Measurements from ENCODE around the gene TWIST1.

The TWIST1 gene

DNA sequence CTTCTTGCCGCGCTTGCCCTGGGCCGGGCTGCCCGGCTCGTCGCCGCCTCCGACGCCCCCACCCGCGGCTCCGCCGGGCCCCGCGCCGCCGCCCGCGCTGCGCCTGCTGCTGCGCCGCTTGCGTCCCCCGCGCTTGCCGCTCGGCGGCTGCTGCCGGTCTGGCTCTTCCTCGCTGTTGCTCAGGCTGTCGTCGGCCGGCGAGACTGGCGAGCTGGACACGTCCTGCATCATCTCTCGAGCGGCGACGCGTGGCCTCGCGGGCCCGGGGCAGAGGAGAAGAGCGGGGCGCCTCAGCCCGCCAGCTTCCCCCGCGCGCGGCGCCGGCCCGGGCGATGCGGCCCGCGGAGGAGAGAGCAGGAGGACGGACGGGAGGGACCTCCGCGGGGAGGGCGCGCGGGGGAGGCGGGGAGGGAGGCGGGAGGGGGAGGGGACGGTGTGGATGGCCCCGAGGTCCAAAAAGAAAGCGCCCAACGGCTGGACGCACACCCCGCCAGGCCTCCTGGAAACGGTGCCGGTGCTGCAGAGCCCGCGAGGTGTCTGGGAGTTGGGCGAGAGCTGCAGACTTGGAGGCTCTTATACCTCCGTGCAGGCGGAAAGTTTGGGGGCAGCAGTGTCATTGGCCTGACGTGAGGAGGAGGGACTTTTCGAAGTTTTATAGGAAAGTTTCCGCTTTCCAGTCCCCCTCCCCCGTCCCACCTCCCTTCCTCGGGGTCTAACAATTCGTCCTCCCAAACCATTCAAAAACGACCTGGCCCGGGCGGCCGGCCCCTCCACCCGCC is at the start of gene TWIST1:
TSS of gene TWIST1 (minus strand) at position 546 of the 779 bp plus-strand sequence. CDS start at position 231, 315 bp downstream.
- no peak for DNase-seq

DNA sequence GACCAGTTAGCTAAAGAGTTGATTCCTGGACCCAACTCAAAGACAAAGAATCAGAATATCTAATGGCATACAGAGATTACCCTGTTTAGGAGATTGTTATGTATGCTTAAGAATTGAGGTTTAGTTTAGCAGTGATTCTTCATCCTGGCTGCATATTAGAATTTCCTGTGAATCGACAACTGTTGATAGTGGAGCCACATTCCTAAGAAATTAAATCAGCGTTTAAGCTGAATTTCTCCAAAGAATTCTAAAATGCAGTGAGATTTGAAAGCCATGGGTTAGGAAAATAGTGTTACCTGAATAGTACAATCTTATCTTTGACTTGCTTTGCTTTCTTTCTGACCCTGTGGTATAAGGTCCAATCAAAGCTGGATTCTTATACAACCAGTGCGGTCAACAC is 44.2 kb upstream of the TWIST1 start:
- DNase-seq, result no peak

DNA sequence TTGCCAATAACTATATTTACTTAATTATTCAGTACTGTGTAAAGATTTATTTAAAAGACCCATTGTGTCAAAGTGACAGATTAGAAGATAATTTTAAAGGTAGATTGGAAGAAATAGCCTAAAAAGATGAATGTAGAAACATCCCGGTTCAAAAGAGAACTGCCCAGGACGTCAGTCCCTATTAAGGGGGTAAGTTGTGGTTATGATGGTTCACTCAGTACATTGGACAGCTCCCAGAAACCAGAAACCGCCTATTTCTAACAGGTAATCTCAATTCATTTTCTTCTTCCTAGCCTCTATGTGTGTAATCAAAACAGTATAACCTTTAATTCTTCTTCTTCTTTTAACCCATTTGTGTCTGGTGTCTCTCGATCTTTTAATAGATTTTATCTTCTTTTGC is 29.3 kb upstream of the TWIST1 start:
- no peak for DNase-seq

DNA sequence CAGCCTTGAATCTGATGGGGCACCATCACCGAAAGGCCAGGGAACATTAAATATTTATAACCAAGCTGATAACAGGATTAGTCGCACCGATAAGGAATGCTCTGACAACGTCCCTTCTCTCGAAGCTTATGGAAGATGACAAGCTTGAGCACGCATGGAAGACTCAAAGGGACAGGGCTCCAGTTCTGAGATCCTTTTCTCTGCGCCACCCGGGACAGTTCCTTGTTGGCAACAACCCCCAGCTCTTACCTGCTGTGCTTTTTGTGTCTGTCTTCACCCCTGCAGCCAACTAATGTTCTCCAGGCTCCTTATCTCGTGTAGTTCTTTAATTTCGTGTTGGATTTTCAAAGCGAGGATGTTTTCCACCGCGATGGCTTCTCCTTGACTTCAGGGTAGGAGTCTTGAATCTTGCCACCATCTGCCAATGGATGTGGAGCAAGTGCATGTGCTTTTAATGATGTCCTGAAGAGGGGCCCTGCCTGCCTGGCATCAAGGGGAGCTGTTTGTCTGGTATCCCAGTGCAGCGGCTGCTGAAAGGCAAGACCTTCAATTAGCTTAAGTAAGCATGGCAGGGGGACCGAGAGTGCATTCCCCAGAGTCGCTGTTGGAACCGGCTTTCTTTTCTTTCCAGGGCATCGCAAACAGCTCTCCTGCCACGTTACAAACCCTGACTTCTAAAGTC is 28.1 kb upstream of the TWIST1 start:
- no peak for DNase-seq

DNA sequence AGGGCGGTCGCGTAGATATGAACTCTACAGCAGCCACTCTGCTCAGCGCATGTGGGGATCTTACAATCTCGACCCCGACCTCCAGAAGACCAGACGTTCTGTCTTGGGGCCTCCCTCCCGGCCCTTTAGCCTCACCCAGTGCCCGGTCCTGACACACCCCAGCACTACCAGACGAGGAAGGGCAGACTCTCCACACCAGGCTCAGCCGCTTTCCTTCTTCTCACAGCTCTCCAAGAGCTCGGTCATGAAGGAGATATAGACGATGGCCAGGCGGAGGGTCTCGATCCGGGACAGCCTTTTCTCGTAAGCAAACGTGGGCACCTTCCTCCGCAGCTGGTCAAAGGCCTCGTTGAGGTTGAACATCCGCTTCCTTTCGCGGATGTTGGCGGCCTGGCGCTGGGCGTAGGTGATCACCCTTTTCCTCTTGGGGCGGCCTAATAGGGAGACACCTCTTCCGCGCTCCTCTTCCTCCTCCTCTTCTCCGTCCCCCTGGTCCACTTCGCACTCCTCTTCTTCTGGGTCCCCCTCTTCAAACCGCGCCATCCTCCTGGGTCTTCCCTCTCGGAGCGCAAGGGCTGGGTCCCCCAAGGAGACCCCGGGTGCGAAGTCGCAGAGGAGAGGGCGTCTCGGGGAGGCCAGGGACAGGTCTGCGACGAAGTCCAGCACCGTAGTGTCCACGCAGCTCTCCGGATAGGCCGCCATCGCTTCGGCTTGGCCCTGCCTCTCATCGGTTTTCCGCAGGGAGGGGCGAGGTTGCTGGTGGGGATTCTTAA is 27.4 kb upstream of the TWIST1 start, which contains the start of gene FERD3L:
TSS of gene FERD3L (minus strand) at position 761 of the 773 bp plus-strand sequence. CDS start at position 702, 59 bp downstream.
- no peak for DNase-seq

DNA sequence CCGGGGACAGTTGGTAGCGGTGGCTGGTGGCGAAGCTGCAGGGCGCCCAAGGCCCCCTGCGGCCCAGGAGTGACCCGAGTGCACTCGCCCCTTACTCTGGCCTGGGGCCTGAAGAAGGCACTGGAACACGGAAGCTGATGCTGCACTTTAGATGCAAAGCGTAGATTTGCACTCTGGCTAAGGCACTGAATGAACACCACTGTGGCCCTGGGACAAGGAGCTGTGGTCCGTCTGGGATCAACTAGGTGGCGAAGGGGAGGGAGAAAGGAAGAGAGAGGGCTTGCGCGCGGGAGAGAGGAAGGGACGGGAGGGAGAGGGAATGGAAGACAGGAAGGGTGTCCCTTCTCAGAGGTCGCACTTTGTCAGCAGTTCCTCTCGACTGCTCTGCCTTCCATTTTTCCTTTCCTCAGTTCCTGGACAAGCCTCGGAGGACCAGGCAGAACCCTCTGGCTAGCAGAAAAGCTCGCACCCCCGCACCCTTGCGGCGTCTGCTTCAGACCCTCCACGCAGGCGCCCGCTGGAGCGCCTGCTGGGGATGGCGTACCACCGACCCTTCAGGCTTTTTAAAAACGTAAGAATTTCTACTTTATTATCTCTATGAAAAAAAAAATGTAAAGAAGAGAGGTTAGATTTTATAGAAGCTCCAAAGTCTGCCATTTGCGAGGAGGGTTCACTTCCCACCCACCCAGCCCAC is 26.6 kb upstream of the TWIST1 start:
- no peak for DNase-seq

DNA sequence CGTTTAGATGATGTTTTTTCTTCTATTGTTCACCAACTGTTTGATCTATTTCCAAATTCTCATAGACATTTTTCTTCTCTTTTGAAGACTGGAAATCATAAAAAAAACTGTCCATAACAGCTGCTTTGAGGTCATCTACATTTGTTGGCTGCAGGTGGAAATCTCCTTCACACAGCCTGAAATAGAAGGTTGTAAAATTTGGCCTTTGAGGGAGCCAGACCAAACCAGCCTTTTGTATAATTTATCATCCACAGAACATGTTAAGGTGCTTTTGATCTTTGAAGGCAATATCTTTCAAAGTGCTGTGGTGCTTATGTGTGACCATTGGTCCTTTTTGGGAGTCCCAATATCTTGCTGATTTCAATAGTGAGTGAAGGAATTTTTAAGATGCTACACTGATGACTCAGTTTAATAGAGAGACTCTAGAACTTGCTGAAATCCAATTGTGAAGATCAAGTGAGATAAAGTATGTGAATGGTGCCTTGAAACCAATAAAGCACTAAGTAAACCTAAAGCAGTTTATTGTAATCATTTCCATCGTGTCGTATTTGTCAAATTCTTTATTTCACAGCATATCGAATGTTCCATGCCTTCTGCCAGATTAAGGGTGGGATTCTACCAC is 22.4 kb upstream of the TWIST1 start:
- DNase-seq, result no peak

DNA sequence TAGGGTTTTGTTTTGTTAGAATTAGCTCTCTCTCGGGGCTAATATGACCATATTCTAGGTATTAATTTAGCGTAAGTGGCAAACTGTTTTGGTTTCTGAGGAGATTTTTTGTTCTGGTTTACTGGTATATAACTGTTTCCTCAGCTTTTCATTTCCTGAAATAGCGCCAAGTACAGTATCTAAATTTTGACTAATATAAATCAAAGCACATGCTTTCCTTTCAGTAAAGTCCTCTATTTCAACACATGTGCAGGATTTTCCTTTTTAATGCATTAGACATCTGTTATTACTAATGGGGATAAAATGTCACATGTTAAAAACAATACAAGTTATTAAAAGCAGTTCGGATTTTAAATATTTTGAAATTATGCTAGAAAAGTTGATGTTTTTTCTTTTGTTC is 16.4 kb upstream of the TWIST1 start:
- DNase-seq, result no peak

DNA sequence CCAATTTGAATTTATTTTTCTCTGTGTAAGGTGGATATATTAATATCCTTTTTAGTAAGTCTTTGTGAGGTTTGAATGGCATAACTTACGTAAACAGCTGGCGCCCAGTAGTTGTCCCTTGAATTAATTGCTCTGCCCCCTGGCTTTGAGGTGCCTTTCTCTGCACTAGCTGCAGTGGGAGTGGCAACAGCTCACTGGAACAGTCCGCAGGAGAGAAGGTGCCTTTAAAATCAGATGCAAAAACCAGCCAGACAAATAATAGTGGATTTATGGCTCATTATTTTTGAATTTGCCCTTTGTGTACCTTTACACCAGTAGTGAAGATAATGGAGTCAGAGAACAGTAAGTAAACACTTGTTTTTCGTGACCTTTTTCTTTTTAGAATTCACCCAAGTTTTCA is 16.0 kb upstream of the TWIST1 start:
- DNase-seq, result no peak

DNA sequence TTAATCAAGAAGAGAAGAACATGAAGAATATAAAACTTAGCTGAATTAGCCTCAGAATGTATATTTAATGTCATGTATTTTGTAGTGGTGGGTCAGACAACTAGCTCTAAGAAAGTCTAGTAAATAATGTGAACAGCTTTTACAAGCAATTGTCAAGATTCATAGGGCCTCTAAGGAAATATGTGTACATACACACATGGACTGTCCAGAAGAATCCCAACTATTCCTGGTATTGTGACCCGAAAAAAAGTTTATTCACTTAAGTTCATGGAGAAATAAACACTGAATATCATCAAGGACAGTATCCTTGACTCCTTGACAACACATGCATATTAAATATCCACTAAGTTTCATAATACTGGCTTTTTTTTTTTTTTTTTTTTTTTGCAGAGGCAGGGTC is 11.4 kb upstream of the TWIST1 start:
- no peak for DNase-seq

DNA sequence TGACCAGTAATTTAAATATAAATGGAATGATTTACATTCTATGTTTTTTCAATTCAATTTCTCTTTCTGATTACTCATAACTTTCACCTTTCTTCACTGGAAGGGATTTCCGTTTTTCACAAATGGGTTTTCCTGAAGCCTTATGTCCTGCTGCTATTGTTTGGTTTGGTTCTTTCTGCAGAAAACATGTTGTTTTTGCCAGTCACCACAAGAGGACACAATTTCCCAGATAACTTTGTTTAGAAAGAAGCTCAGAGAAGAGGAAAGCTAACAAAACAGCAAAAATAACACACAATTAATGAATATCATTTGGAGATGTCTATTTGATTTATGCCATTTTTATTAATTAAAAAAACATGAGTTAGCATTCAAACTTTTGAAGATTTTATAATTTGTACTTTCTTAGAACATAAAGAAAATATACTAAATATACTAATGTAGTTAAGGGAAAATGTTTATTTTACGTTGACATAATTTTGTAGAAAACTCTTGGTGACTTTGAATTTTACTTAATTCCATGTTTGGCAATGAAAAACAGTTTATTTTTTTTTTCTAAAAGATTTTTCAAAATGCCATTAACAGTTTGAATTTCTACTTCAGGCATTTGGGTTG is 4.6 kb upstream of the TWIST1 start:
- peak in 1 of 2 donors; percentile 46 for DNase-seq

DNA sequence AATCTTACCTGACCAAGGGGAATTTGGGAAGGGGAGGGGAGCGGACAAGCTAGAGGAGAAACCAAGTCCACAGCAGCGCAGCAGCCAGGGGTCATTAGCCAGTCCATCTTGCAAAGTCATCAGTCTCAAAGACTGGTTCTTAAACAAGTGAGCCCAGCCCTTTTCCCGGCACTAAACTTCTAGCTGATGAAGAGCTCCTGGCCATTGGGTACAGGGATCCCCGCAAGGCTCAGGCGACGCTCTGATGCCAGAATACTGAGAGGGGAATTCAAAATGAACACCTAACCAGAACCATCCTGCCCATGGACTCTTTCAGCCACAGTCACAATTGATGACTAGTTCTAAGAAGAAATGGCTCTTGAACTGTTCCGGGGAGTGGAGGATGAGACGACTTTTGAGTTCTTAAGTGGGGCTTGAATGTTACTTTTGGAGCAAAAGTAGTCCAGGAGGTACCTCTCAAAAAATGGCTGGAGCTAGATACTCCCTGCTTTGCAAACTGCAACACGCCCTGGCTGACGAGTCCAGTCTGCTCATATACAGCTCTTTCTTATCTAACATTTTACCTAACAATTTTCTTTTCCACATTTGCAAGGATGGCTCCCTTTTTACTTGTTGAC is 2.5 kb upstream of the TWIST1 start:
- DNase-seq, result no peak

DNA sequence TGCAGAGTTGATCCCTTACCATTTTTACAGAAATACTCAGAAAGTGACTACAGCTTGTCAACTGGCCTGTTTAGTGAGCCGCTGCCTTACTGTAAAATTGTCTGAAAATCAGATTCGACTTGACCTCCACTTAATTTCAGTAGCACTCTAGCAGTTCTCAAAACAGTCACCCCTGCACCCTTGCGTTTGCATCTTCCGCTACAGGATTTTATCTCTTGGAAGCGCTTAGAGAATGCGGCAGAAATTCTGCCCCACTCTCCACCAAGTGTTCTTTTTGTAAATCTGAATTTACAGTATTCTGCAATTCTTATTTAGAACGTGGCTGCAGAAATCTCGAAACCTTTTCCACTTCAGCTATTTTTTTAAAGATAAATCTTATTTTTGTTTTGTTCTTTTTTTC is 1.9 kb upstream of the TWIST1 start:
- no peak for DNase-seq

DNA sequence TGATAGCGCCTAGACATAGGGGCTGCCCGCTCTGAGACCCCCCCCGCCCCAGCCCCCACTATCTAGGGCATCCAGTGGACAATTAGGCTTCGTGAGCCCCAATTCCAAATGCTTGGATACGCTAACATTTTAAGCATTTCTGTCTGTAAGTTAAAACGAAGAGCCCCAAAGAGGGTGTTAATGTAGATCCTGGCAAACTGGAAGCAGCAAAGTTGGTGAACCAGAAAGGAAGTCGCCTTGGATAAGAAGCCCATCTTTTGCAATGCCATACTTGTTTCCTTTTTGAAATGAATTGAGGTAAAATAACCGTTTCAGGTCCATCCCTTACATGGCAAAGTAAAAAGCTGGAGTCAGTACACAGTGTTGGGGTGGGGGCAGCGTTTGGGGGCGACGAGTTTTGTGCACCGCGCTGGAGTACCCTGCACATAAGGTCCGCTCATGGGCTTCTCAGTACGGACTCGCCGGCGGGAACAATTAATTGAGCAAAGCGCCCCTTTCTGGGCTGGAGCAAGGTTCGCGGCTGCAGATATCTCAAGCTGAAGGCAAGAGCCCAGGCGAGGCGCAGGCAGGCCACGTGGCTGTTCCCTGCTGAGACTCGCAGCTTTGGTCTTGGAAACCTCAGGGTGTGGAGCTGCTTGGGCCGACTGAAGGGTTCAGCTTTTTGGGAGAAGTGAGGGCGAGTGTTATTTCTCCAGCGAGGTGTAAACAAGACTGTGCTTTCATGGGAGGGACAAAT is 1.4 kb upstream of the TWIST1 start:
- DNase-seq, result no peak

DNA sequence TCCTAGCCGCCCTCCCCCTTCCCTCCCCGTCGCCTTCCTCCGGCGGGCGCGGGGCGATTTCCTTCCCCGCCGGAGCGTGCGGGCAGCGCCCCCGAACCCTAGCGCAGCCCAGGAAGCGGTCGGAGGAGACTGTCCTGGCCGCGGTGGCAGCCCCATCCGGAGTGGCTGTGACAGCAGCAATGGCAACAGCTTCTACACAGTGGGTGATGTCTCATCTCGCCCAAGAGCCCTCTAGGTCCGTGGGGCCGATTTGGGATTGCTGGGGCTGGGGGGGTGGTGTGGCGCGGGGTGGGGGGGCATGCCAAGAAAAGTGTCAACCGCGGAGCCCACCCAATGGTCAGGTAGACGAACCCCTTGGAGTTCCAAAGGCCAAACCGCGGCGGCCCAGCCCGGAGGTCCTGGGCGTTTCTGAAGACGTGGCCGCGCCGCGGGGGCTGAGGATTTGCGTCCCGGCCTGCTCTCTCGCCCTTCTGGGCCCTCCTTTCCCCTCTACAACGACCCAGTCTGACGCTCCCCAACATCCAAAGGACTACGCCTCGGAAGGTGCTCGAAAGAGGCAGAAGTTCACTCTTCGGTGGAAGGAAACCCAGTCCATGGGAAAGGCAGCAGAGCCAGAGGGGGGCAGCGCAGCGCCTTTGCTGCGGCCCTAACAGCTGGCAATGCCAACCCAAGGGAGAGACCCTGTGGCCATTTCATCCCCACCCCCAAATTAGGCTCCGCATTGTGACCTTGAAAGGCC is 603 bp upstream of the TWIST1 start:
- DNase-seq, result no peak

DNA sequence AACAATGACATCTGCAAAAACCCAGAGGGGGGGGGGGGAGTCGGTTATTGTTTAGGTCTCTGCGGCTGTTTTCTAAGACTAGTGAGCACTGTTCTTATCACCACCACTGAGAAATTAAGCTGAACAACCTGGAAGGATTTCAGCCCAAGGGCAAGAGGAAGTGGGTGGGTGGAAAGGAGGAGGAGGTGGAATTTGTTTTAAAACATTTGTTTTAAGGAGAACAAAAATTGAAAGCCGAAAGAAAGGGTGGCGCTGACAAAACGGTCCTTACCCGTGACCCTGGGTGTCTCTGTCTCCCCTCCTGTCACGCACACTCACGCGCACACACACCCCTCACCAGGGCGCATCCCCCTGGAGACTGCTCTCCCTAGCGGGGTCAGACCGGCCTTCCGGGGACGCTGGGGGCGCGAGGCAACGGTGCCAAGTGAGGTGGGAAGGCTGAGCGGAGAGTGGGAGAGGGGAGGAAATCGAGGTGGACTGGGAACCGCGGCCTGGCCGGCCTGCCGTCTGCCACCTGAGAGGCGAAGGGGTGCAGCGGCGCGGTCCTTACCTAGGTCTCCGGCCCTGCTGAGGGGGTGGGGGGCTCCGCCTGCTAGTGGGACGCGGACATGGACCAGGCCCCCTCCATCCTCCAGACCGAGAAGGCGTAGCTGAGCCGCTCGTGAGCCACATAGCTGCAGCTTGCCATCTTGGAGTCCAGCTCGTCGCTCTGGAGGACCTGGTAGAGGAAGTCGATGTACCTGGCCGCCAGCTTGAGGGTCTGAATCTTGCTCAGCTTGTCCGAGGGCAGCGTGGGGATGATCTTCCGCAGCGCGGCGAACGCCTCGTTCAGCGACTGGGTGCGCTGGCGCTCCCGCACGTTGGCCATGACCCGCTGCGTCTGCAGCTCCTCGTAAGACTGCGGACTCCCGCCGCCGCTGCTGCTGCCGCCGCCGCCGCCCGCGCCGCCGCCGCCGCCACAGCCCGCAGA is 1.0 kb downstream of the TWIST1 start:
- no peak for DNase-seq

DNA sequence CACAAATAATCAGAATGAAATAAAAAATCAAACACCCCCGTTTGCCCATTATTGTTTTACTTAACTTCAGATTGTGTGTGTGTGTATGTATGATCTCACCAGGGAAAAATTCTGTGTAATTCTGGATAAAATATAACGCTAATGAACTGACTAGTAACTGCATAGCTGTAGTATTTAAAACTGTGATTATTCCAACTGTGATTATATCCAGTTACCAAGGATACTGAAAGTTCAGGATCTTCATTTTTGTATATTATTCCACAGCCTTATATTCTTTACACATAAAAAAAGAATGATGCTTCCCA is 2.9 kb downstream of the TWIST1 start:
- no peak for DNase-seq

DNA sequence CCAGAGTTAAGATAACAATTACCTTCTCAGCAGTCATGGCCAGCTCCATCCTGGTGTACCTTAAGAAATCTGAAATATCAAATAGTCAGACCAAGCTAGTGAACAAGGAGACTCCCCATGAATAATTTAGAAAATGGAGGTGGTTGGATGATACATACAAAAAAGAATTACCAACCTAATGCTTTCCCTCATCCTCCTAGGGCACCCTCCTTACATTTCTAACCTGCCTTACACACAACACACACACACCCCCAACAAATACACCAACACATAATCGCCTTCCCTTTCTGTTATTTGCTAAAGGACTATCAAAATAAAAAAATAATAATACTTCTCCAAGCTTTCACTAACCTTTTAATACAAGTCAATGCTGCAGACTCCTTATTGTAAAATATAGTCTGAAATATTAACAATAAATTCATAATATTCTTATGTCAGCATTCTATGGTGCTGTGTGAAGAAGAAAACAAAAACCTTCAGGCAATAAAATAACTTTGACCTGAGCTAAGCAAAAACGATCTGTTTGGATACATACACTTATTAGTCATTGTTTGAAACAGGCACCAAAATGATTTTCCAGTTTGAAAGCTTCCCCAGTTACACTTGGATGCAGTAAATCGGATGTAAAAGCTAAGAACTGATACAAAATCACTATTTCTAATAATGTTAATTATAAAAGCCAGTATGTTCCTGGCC is 3.4 kb downstream of the TWIST1 start:
- no peak for DNase-seq

DNA sequence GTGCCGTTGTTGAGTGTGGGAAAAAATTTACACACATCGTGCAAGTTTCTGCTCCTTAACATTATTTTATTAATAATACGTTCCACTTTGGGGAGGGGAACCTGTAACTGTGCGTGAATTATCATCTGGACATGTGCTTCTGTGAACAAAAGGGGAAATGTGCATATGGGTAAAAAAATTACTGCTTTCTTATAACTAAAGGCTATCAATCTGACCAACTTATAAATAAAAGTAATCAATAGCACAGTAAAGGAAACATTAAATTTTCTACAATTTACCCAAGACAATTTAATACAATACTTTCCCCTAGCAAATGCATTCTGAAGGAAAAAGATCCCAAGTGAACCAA is 4.5 kb downstream of the TWIST1 start:
- no peak for DNase-seq
